Erythroblast (primary cell): ENCODE measurements around the gene PRPF19.

Experiments
- GATA1 ChIP-seq: IDR thresholded peaks from 2 replicates; pipeline ENCODE4 v1.6.1; 2011; ENCODE audit warnings: low read depth, mild to moderate bottlenecking, control low read depth, low read length, moderate library complexity
- POLR2A ChIP-seq: IDR thresholded peaks from 2 replicates; pipeline ENCODE4 v1.6.1; 2011; ENCODE audit warnings: mild to moderate bottlenecking, low read length

DNA sequence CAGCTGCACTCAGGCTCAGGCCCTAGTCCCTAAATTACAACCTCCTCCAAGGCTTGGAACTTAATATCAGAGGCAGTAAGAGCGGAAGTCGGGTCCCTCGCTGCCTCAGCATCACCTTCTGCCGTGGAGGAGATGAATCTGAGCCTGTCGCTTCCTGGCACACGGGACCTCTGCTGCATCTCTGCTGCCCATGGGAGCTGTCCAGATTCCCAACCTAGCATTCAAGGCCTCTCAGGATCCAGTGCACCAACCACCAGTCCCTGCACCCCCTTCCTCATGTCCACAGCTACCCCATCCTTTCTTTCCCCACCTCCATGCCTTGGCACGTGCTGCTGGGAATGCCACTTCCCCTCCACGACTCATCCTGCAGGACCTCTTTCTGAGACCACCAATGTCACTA, 48.1 kb downstream of the PRPF19 start:
- TF ChIP-seq POLR2A, result no peak
- TF ChIP-seq GATA1, result no peak
